Stimulated activated effector memory CD8-positive, alpha-beta T cell treated with anti-CD3 and anti-CD28 coated beads, Interleukin-12 subunit alpha, Interleukin-12 subunit beta, amount 100 ng/mL, for 72 hours (primary cell): ENCODE data around the gene MOB3A.

Experiments
- ATAC-seq: fragments of 150-1000 bp; cut with Tn5 transposase; 2 replicates; pipeline ENCODE4 v1.10.0; 2021
- DNase-seq, 2 donors: peaks; one replicate each; pipeline ENCODE4 v3.0.0; 2021 to 2022; ENCODE audit warnings: low spot score in 2 of 2
- H3K27ac Mint-ChIP-seq: one replicate; pipeline ENCODE4 v1.8.0; 2022; ENCODE audit warnings: mild to moderate bottlenecking, mixed read lengths
- H3K36me3 Mint-ChIP-seq: one replicate; pipeline ENCODE4 v1.8.0; 2022; ENCODE audit warnings: mild to moderate bottlenecking, mixed read lengths
- H3K4me1 Mint-ChIP-seq: one replicate; pipeline ENCODE4 v1.8.0; 2022; ENCODE audit warnings: mixed read lengths
- H3K4me3 Mint-ChIP-seq: one replicate; pipeline ENCODE4 v1.8.0; 2022; ENCODE audit warnings: mild to moderate bottlenecking, mixed read lengths
- H3K9me3 Mint-ChIP-seq: one replicate; pipeline ENCODE4 v1.8.0; 2022; ENCODE audit warnings: mixed read lengths

MOB3A gene

GRCh38 chr19:2084993-2085720 lies 11.0 kb downstream of the MOB3A start:
- peaks cover 100% of the 10 kb centered on the region for H3K36me3 Mint-ChIP-seq
- H3K9me3 Mint-ChIP-seq, result no peaks in the 10 kb centered on the region
- DNase-seq (peak; percentile 88 to 98), ATAC-seq (peak; percentile 77)
- peak overlapping the region; percentile 97 for H3K27ac Mint-ChIP-seq
- H3K4me3 Mint-ChIP-seq, result peak overlapping the region; percentile 96
- H3K4me1 Mint-ChIP-seq, result peaks cover 69% of the 10 kb centered on the region

DNA sequence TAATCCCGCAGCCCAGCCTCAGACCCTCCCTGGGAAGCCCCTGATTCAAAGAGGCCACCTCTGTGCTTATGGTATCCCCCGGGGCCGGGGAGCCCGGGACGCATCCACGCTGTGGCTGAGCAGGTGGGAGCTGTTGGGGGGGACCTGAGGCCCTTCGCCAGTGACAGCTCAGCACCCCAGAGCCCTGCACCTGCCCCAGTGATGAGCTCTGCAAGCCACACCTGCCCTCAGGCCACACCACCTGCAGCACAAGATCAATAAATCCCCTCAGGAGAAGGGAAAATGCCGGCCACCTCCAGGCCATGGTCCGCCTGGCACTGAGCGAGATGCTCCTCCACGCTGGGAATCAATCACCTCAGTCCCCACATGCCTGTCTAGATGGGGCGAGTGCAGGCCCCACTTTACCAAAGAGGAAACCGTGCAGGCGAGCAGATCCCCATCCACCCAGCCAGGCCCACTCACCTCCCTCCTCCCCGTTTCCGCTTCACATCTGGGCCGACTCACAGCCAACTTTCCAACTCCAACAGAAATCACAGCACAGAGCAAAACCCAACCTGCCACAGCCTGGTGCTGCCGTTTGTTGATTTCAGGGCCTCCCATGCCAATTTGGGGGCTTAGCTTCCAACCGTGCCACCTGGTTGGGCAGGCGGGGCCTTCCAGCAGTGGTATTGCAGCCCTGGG lies 12.8 kb downstream of the MOB3A start:
- peak; percentile 38 for ATAC-seq
- peak in 1 of 2 donors; percentile 80 for DNase-seq
- peaks cover 62% of the 10 kb centered on the region for H3K4me1 Mint-ChIP-seq
- peaks cover 100% of the 10 kb centered on the region for H3K36me3 Mint-ChIP-seq
- no peaks in the 10 kb centered on the region for H3K9me3 Mint-ChIP-seq
- peak overlapping the region; percentile 96 for H3K4me3 Mint-ChIP-seq
- H3K27ac Mint-ChIP-seq, result peak overlapping the region; percentile 97

DNA sequence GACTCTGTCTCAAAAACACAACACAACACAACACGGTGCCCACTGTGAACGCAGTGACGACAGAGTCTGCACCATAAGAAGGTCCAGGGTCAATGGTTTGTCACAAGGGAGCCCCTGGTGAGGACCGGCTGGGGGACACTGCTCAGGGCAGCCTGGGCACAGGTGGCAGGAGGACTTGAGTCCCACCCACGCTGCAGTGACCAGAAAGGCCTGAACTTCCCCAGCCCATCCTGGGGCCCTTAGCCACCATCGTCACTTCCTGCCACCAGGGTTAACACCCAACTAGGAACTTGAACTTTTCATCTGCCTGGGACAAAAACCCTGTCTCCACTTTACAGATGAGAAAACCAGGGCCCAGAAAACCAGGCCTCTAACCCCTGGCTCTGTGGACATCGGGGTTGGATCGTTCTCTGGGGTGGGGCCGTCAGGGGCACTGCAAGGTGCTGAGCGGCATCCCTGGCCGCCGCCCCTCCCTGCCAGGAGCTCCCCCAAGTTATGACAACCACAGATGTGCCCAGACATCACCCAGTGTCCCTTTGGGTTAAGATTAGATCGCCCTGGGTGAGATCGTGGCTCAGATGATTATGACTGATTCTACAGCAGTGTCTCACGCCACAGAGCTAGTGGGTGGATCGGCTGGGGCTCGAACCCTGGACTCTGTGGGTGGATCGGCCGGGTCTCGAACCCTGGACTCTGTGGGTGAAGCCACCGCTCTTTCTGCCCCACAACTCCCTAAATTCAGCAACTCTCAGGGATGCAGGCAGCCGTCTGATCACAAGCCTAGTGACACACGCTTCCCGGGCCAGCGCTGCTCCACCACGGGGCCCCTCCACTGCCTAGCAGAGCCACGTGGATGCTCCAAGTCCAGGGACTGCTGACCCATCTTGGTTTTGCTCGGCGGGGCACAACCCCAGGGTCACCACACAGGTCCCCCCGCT lies 14.0 kb downstream of the MOB3A start:
- peaks cover 100% of the 10 kb centered on the region for H3K36me3 Mint-ChIP-seq
- H3K9me3 Mint-ChIP-seq, result no peaks in the 10 kb centered on the region
- H3K4me3 Mint-ChIP-seq, result peak overlapping the region; percentile 96
- DNase-seq, result peak in 1 of 2 donors; percentile 80
- ATAC-seq, result peak; percentile 50
- H3K4me1 Mint-ChIP-seq, result peaks cover 50% of the 10 kb centered on the region
- H3K27ac Mint-ChIP-seq, result peak overlapping the region; percentile 97

- H3K36me3 Mint-ChIP-seq, result peaks cover 100% of the 10 kb centered on the region
- DNase-seq (no peak), ATAC-seq (no peak)
- no peaks in the 10 kb centered on the region for H3K9me3 Mint-ChIP-seq
- peak overlapping the region; percentile 96 for H3K4me3 Mint-ChIP-seq
- H3K27ac Mint-ChIP-seq, result peak overlapping the region; percentile 97
- H3K4me1 Mint-ChIP-seq, result peaks cover 39% of the 10 kb centered on the region
These were observed 15.7 kb downstream of the MOB3A start for GRCh38 chr19:2080336-2080988.

DNA sequence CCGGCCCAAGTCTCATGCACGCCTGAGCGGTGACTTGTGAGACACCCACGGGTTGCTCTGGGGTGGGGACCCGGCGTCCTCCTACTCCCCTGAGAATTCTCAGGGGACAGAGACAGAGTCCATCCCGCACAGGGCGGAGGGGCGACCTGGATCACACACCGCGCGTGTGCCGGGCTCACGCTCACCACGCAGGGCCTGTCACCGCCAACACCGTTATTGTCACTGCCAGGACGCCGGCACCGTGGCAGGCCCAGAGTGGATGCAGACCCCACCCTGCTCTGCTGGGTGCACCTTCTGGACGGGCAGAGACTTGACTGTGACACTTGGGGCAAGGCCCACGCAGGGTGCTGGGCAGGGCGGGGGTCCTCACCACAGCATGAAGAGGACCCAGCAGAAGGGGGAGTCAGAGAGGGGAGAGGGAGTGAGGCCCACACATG lies 16.2 kb downstream of the MOB3A start:
- DNase-seq (no peak), ATAC-seq (no peak)
- no peaks in the 10 kb centered on the region for H3K9me3 Mint-ChIP-seq

DNA sequence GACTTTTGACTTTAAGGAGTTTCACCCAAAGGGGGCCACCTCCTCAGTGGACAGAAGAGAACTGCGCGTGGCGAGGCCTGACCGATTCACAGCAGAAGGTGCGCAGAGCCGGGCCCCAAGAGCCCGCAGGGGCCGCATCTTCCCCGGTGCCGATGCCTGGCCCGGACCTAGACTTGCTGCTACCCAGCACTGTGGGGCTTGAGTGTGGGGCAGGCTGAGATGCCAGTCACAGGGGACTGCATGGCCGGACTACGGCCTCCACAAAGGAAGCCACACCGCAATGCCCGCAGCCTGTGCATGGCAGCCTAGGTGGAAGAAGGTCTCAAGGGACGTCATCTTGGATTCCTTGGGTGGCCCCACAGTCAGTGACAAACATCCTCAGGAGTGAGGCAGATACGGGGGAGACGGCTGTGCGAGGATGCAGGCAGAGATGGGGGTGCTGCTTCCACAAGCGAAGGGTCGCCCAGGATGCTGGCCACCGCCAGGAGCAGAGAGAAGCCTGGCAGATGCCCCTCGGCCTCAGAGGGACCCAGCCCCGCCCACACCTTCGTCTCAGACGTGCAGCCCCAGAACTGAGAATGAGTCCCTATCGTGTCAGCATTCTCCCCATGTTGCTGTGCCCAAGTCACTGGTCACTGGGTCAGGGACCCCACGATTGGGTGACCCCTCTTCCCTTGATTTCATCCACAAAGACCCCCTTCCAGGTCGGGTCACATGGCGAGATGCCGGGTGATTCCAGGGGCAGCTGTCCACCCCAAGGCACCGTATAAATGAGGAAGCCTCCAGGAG lies 16.9 kb downstream of the MOB3A start:
- ATAC-seq (no peak), DNase-seq (no peak)
- Mint-ChIP-seq H3K27ac (peak overlapping the region; percentile 78), H3K4me3 (peak overlapping the region; percentile 96), H3K4me1 (peaks cover 35% of the 10 kb centered on the region), H3K36me3 (peaks cover 100% of the 10 kb centered on the region), H3K9me3 (no peaks in the 10 kb centered on the region)

More for the DNA sequence above, 16.2 kb downstream of the MOB3A start:
- Mint-ChIP-seq H3K27ac (peak overlapping the region; percentile 97), H3K4me1 (peaks cover 35% of the 10 kb centered on the region), H3K4me3 (peak overlapping the region; percentile 96), H3K36me3 (peaks cover 100% of the 10 kb centered on the region)

GRCh38 chr19:2077833-2078619 lies 18.1 kb downstream of the MOB3A start:
- H3K27ac Mint-ChIP-seq, result peak overlapping the region; percentile 78
- DNase-seq, result no peak
- peaks cover 31% of the 10 kb centered on the region for H3K4me1 Mint-ChIP-seq
- no peaks in the 10 kb centered on the region for H3K9me3 Mint-ChIP-seq
- no peak overlapping the region for H3K4me3 Mint-ChIP-seq
- peaks cover 100% of the 10 kb centered on the region for H3K36me3 Mint-ChIP-seq
- no peak for ATAC-seq

- Mint-ChIP-seq H3K4me3 (no peak overlapping the region), H3K4me1 (peaks cover 31% of the 10 kb centered on the region), H3K36me3 (peaks cover 100% of the 10 kb centered on the region), H3K27ac (no peak overlapping the region), H3K9me3 (no peaks in the 10 kb centered on the region)
- DNase-seq, result no peak
- ATAC-seq, result no peak
These were observed 18.7 kb downstream of the MOB3A start for GRCh38 chr19:2077398-2077797.

DNA sequence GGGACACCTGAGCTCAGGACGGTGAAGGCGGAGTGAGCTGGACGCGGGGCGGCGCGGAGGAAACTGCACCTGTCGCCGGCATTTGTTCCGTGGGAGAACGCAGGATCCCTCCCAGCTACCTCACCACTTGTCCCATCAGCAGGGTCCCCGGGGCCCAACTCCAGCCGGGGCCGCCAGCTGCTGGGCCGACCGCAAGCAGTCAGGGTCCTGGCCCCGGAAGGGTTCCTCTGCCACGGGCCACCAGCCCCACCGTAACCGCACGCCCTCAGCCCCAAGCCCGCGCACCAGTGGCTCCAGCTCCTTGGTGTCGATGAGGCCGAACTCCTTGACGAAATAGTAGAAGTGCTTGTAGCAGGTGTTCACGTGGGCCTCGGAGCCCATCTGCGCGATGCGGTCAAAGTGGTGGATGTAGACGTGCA lies 19.6 kb downstream of the MOB3A start:
- ATAC-seq, result no peak
- Mint-ChIP-seq H3K36me3 (peaks cover 100% of the 10 kb centered on the region), H3K9me3 (no peaks in the 10 kb centered on the region), H3K4me1 (peaks cover 37% of the 10 kb centered on the region), H3K27ac (peak overlapping the region; percentile 50), H3K4me3 (no peak overlapping the region)
- DNase-seq, result no peak

GRCh38 chr19:2072757-2073551 lies 23.2 kb downstream of the MOB3A start:
- DNase-seq (no peak), ATAC-seq (no peak)
- Mint-ChIP-seq H3K27ac (peak overlapping the region; percentile 92), H3K4me1 (peaks cover 31% of the 10 kb centered on the region), H3K9me3 (no peaks in the 10 kb centered on the region), H3K36me3 (peaks cover 100% of the 10 kb centered on the region), H3K4me3 (peak overlapping the region; percentile 8)

DNA sequence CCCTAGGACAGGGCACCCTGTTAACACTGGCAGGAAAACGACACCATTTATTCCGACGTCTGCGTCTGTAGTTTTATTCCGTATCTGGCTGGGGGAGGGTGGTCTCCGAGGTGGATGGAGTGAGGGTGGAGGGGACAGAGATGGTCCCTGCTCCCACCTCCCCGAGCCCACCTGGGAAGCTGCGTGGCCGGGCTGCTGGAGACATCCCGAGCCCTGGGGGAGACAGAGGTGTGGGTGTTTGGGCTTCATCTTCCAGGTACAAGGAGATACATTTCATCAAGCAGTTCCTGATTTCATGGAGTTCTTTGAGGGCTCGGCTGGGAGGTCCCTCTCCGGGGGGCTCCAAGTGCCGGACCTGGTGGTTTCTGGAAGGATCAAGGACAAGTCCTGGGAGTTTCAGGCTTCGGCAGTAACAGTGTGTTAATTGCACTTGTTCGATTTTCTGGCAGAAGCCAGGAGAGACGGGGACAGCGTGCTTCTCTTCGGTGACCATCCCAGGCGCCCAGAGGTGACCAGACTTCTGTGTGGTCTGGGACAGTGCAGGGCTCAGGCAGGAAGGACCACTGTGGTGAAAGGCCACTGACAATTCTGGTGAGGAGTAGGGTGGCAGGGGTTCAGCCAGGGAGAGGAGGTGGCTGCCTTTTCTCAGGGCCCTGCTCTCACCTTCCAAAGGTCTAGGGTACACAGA lies 25.0 kb downstream of the MOB3A start:
- Mint-ChIP-seq H3K4me3 (no peak overlapping the region), H3K9me3 (no peaks in the 10 kb centered on the region), H3K4me1 (peaks cover 31% of the 10 kb centered on the region), H3K36me3 (peaks cover 90% of the 10 kb centered on the region), H3K27ac (peak overlapping the region; percentile 92)
- ATAC-seq (peak; percentile 24), DNase-seq (no peak)

DNA sequence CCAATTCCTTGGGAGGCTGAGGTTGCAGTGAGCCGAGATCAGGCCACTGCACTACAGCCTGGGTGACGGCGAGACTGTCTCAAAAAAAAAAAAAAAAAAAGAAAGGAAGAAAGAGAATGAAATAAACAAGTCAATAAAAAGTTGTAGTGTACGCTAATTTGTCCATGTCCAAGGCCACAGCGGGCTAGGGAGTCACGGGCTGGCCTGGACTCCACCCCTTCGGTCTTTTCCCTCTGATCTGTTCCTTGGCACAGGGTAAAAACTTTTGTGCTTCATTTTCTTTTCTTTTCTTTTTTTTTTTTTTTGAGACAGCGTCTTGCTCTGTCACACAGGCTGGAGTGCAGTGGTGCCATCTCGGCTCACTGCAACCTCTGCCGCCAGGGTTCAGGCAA lies 25.7 kb downstream of the MOB3A start:
- Mint-ChIP-seq H3K4me3 (no peak overlapping the region), H3K4me1 (peaks cover 31% of the 10 kb centered on the region), H3K27ac (peak overlapping the region; percentile 92), H3K36me3 (peaks cover 83% of the 10 kb centered on the region), H3K9me3 (no peaks in the 10 kb centered on the region)
- DNase-seq, result no peak
- no peak for ATAC-seq
